NCI-H774 (cell line): ENCODE measurements around the gene WDR27.
"Not testable (repeated sequence)": the region's sequence is repeated elsewhere in the genome, so short reads cannot be mapped to it uniquely, and the experiment has no call there.

Experiments used
- DNase-seq: peaks from one replicate; lab custom pipeline; 2025; lab: John Stamatoyannopoulos, UW

WDR27 gene

GRCh38 chr6:169639653-169640278, 62.1 kb downstream of the WDR27 start:
- DNase-seq, result no peak

- no peak for DNase-seq
These were observed 62.9 kb downstream of the WDR27 start for GRCh38 chr6:169638915-169639314.

- DNase-seq, result no peak
These were observed 63.4 kb downstream of the WDR27 start for GRCh38 chr6:169638388-169638787.

- no peak for DNase-seq
These were observed 66.5 kb downstream of the WDR27 start for GRCh38 chr6:169635345-169635744.

GRCh38 chr6:169632841-169633240, 69.0 kb downstream of the WDR27 start:
- DNase-seq, result no peak

- no peak for DNase-seq
These were observed 72.6 kb downstream of the WDR27 start for GRCh38 chr6:169629256-169629655.

GRCh38 chr6:169627736-169628607, 73.9 kb downstream of the WDR27 start:
- no peak for DNase-seq

- DNase-seq, result no peak
These were observed 75.2 kb downstream of the WDR27 start for GRCh38 chr6:169626649-169627048.

GRCh38 chr6:169626169-169626568, 75.7 kb downstream of the WDR27 start:
- no peak for DNase-seq

- no peak for DNase-seq
These were observed 76.5 kb downstream of the WDR27 start for GRCh38 chr6:169625376-169625775.

- DNase-seq, result no peak
These were observed 77.0 kb downstream of the WDR27 start for GRCh38 chr6:169624785-169625184.

GRCh38 chr6:169623975-169624374, 77.9 kb downstream of the WDR27 start:
- DNase-seq, result no peak

- no peak for DNase-seq
These were observed 78.5 kb downstream of the WDR27 start for GRCh38 chr6:169623343-169623742.

- no peak for DNase-seq
These were observed 79.2 kb downstream of the WDR27 start for GRCh38 chr6:169622618-169623017.

GRCh38 chr6:169621311-169621710, 80.5 kb downstream of the WDR27 start:
- DNase-seq, result no peak

GRCh38 chr6:169620171-169621130, 81.4 kb downstream of the WDR27 start:
- DNase-seq, result no peak

- no peak for DNase-seq
These were observed 82.2 kb downstream of the WDR27 start for GRCh38 chr6:169619650-169620049.

- DNase-seq, result no peak
These were observed 83.0 kb downstream of the WDR27 start for GRCh38 chr6:169618526-169619490.

- no peak for DNase-seq
These were observed 84.3 kb downstream of the WDR27 start for GRCh38 chr6:169617562-169617961.

GRCh38 chr6:169608609-169609008, 93.2 kb downstream of the WDR27 start:
- DNase-seq, result not testable (repeated sequence)

GRCh38 chr6:169604076-169604475, 97.8 kb downstream of the WDR27 start:
- no peak for DNase-seq
